MCF 10A (cell line): Measurements from ENCODE around the gene RLN3. TPM values are rescaled to one million over a fixed set of nuclear protein-coding genes. Genes with fewer than 3 reads are reported as not detected.

Experiments
- BruUV-seq: library from RNA; stranded (reverse); fragments of 400-500 nt; replicated peaks from 2 replicates; lab custom pipeline; 2021; lab: Mats Ljungman, UMichigan
- CTCF ChIA-PET: fragments of 300-600 bp; sonication (Branson Sonifier 250); formaldehyde crosslinking; extraction: SDS; loops from one replicate; lab custom pipeline; 2021; ENCODE audit warnings: antibody characterized with exemption, inconsistent platforms; lab: Yijun Ruan, JAX
- POLR2A ChIA-PET: fragments of 300-600, 350-650 bp; sonication (Branson Sonifier 250); formaldehyde crosslinking; extraction: SDS; loops from one replicate; lab custom pipeline; 2020; ENCODE audit warnings: antibody characterized with exemption, inconsistent platforms; lab: Yijun Ruan, JAX
- DNase-seq: peaks from one replicate; pipeline ENCODE4 v3.0.0-alpha.2; 2018; ENCODE audit not compliant: unreplicated experiment
- H3K27ac Mint-ChIP-seq: one replicate; pipeline ENCODE4 v1.8.0; 2022; ENCODE audit warnings: mild to moderate bottlenecking, low read depth, mixed read lengths; ENCODE audit not compliant: unreplicated experiment
- H3K27me3 Mint-ChIP-seq: one replicate; pipeline ENCODE4 v1.8.0; 2022; ENCODE audit warnings: mixed read lengths; ENCODE audit not compliant: insufficient read depth, unreplicated experiment
- H3K36me3 Mint-ChIP-seq: one replicate; pipeline ENCODE4 v1.8.0; 2022; ENCODE audit warnings: mild to moderate bottlenecking, moderate library complexity, mixed read lengths; ENCODE audit not compliant: insufficient read depth, unreplicated experiment
- H3K4me1 Mint-ChIP-seq: one replicate; pipeline ENCODE4 v1.8.0; 2022; ENCODE audit warnings: mixed read lengths; ENCODE audit not compliant: insufficient read depth, unreplicated experiment
- H3K4me3 Mint-ChIP-seq: one replicate; pipeline ENCODE4 v1.8.0; 2022; ENCODE audit warnings: mild to moderate bottlenecking, moderate library complexity, mixed read lengths; ENCODE audit not compliant: unreplicated experiment
- H3K9me3 Mint-ChIP-seq: one replicate; pipeline ENCODE4 v1.8.0; 2022; ENCODE audit warnings: mixed read lengths; ENCODE audit not compliant: unreplicated experiment
- intact Hi-C: fragments of 100-400 bp; cut with micrococcal nuclease; formaldehyde crosslinking; loops from 2 replicates; pipeline ENCODE4 v1.14.1; 2022
- total RNA-seq: library from RNA; stranded (reverse); gene quantifications from 2 replicates; pipeline ENCODE4 v1.2.3, GENCODE V29; 2022
- TF ChIP-seq, protein P1 (sequence below): fragments of 200-600 bp; IDR thresholded peaks from one replicate; pipeline ENCODE4 v1.8.0; 2022; ENCODE audit warnings: antibody characterized with exemption, mild to moderate bottlenecking; ENCODE audit not compliant: unreplicated experiment

RLN3 gene
- total RNA-seq, 1 experiment from 2014 or later, result not detected

DNA sequence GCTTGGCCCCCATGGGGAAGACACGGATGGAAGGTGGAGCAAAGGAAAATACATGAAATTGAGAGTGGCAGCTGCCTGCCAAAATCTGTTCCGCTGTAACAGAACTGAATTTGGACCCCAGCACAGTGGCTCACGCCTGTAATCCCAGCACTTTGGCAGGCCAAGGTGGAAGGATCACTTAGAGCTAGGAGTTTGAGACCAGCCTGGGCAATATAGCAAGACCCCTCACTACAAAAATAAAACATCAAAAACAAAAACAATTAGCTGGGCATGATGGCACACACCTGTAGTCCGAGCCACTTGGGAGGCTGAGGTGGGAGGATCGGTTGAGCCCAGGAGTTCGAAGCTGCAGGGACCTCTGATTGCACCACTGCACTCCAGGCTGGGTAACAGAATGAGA, 24.5 kb downstream of the RLN3 start:
- peaks cover 5% of the 10 kb centered on the region for H3K36me3 Mint-ChIP-seq
- H3K27me3 Mint-ChIP-seq, result no peaks in the 10 kb centered on the region
- no peak for DNase-seq
- no peaks in the 10 kb centered on the region for H3K9me3 Mint-ChIP-seq
- no peaks in the 10 kb centered on the region for H3K4me1 Mint-ChIP-seq
- intact Hi-C loops, result no loop called here
- CTCF ChIA-PET, result interaction anchor here (0.5 to 1.2 kb wide), 5 partner anchors 9 to 96 kb away, joined by 3 read pairs; no protein-coding TSS in a partner anchor
- H3K27ac Mint-ChIP-seq, result no peak overlapping the region
- no peak overlapping the region for H3K4me3 Mint-ChIP-seq
- TF ChIP-seq, protein P1, sequence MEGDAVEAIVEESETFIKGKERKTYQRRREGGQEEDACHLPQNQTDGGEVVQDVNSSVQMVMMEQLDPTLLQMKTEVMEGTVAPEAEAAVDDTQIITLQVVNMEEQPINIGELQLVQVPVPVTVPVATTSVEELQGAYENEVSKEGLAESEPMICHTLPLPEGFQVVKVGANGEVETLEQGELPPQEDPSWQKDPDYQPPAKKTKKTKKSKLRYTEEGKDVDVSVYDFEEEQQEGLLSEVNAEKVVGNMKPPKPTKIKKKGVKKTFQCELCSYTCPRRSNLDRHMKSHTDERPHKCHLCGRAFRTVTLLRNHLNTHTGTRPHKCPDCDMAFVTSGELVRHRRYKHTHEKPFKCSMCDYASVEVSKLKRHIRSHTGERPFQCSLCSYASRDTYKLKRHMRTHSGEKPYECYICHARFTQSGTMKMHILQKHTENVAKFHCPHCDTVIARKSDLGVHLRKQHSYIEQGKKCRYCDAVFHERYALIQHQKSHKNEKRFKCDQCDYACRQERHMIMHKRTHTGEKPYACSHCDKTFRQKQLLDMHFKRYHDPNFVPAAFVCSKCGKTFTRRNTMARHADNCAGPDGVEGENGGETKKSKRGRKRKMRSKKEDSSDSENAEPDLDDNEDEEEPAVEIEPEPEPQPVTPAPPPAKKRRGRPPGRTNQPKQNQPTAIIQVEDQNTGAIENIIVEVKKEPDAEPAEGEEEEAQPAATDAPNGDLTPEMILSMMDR, result no peak
- BruUV-seq, result no TSS peak
- POLR2A ChIA-PET, result no interaction called here

DNA sequence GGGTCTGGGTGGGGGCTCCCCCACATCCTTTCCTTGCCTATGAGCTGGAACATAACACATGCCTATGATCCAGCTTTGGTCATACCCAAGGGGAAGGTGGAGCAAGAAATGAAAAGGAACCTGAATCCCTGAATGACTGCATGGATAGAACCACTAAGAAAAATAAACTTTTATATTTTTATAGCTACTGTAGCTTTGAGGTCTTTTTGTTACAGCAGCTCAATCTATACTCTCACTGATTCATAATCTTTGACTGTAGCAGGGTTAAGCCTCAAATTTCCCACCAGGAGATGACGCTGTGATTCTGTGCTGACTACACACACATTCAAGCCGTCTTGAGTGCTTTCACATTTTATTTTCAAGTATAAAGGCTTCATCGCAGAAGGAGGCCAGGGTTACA, 25.1 kb downstream of the RLN3 start:
- POLR2A ChIA-PET, result no interaction called here
- H3K27me3 Mint-ChIP-seq, result peaks cover 3% of the 10 kb centered on the region
- CTCF ChIA-PET, result interaction anchor here (0.6 to 1.2 kb wide), 5 partner anchors 11 to 96 kb away, joined by 3 to 4 read pairs (median 3); no protein-coding TSS in a partner anchor
- H3K36me3 Mint-ChIP-seq, result peaks cover 5% of the 10 kb centered on the region
- no peak overlapping the region for H3K27ac Mint-ChIP-seq
- no peak for DNase-seq
- intact Hi-C loops, result no loop called here
- H3K9me3 Mint-ChIP-seq, result no peaks in the 10 kb centered on the region
- TF ChIP-seq, protein P1, result no peak
- BruUV-seq, result no TSS peak
- peaks cover 4% of the 10 kb centered on the region for H3K4me1 Mint-ChIP-seq
- no peak overlapping the region for H3K4me3 Mint-ChIP-seq

DNA sequence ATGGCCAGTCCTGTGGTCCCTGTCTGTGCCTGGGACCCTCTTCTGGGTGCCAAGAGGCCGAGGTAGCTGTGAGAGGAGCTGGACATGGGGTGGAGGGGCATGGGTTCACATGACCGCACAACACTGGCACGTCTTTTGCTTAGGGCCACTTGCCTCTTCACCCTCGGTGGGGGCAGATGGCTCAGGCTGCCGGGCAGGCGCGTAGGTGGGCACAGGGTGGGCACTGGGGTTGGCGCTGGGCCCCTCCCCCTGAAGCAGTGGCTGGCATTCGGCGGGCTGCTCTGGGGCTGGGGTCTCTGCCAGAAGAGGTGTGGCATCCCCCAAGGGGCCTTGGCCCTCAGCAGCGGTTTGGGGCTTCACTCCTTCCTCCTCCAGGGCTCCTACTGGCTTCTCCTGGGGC, 25.6 kb downstream of the RLN3 start:
- intact Hi-C loops, result no loop called here
- no TSS peak for BruUV-seq
- ChIA-PET POLR2A (no interaction called here), CTCF (interaction anchor here (0.6 to 1.2 kb wide), 4 partner anchors 11 to 97 kb away, joined by 3 to 4 read pairs (median 3); no protein-coding TSS in a partner anchor)
- no peaks in the 10 kb centered on the region for H3K9me3 Mint-ChIP-seq
- peaks cover 3% of the 10 kb centered on the region for H3K36me3 Mint-ChIP-seq
- no peak overlapping the region for H3K4me3 Mint-ChIP-seq
- no peak for DNase-seq
- TF ChIP-seq, protein P1, result no peak
- peaks cover 9% of the 10 kb centered on the region for H3K4me1 Mint-ChIP-seq
- H3K27ac Mint-ChIP-seq, result no peak overlapping the region
- H3K27me3 Mint-ChIP-seq, result peaks cover 7% of the 10 kb centered on the region

DNA sequence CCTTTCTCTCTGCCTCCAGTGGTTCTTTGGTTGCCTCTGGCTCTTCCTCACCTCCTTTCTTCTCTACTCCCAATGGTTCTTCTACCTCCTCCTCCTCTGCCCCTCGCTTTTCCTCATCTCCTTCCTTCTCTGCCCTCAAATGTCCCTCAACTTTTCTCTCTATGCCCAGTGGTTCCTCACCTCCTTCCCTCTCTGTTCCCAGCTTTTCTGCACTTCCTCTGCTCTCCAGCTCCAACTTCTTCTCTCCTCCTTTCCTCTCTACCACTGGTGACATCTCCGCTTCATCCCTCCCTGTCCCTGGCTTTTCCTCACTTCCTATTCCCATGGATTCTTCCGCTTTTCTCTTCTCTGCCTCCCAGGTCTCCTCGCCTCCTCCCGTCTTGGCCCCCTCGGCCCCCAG, 26.2 kb downstream of the RLN3 start:
- Mint-ChIP-seq H3K27me3 (peaks cover 13% of the 10 kb centered on the region), H3K36me3 (peaks cover 4% of the 10 kb centered on the region), H3K4me1 (peaks cover 13% of the 10 kb centered on the region), H3K27ac (no peak overlapping the region), H3K4me3 (no peak overlapping the region), H3K9me3 (no peaks in the 10 kb centered on the region)
- no TSS peak for BruUV-seq
- TF ChIP-seq, protein P1, result no peak
- POLR2A ChIA-PET, result no interaction called here
- intact Hi-C loops, result no loop called here
- CTCF ChIA-PET, result interaction anchor here (0.7 to 1.2 kb wide), 2 partner anchors 18 to 24 kb away, joined by 3 to 6 read pairs; partner anchors contain the start of gene MISP3
- DNase-seq, result no peak
